HepG2 (cell line): ENCODE measurements around the gene CFI. TPM values are rescaled to one million over a fixed set of nuclear protein-coding genes. Genes with fewer than 3 reads are reported as not detected.

Experiments
- ATAC-seq: fragments of 200-7000 bp; cut with Tn5 transposase; 3 replicates; pipeline ENCODE4 v1.9.1; 2020; ENCODE audit warnings: mild to moderate bottlenecking, moderate library complexity
- BruUV-seq: library from RNA; stranded (reverse); fragments of 400-500 nt; replicated peaks from 2 replicates; lab custom pipeline; 2021; lab: Mats Ljungman, UMichigan
- CTCF ChIA-PET: fragments of 300-600 bp; formaldehyde crosslinking; extraction: SDS; loops from one replicate; lab custom pipeline; 2021; ENCODE audit warnings: low total read pairs, inconsistent platforms, low intra/inter-chr PET ratio; lab: Yijun Ruan, JAX
- POLR2A ChIA-PET: fragments of 350-600 bp; sonication (Branson Sonifier 250); formaldehyde crosslinking; loops from one replicate; lab custom pipeline; 2020; ENCODE audit warnings: antibody characterized with exemption, inconsistent platforms; lab: Yijun Ruan, JAX
- DNase-seq: peaks from one replicate; pipeline ENCODE4 v3.0.0-alpha.2; 2015; ENCODE audit warnings: low spot score
- FAIRE-seq: peaks from 3 replicates; lab custom pipeline; 2011; peaks lifted over from hg19 to GRCh38; lab: Jason Lieb, UNC
- H2AFZ ChIP-seq: one replicate; pipeline ENCODE4 v1.6.1; 2011; ENCODE audit warnings: low read length, inconsistent platforms
- H3K27ac ChIP-seq: fragments of 300-600 bp; 3 replicates; pipeline ENCODE4 v1.8.0; 2011; ENCODE audit warnings: mixed run types, mild to moderate bottlenecking, mixed read lengths, low read length, inconsistent platforms; ENCODE audit not compliant: insufficient read depth; ENCODE audit errors: extremely low read length
- H3K27me3 ChIP-seq, 2 experiments: fragments of 200-600 bp in 1 of 2; 2 replicates in 1 of 2; 3 replicates in 1 of 2; pipeline versions ENCODE4 v1.6.0 to v1.8.0; 2011; ENCODE audit warnings: low read length in 2 of 2, mild to moderate bottlenecking in 2 of 2, moderate library complexity in 2 of 2, inconsistent platforms in 1 of 2; ENCODE audit not compliant: insufficient read depth in 2 of 2, control insufficient read depth in 1 of 2
- H3K36me3 ChIP-seq, 2 experiments: fragments of 200-600 bp in 1 of 2; replicated peaks in 1 of 2; 2 replicates in 1 of 2; 3 replicates in 1 of 2; pipeline versions ENCODE4 v1.5.1 to v1.8.0; 2011; ENCODE audit warnings: low read length in 2 of 2, inconsistent platforms in 1 of 2; ENCODE audit not compliant: insufficient read depth in 2 of 2, control insufficient read depth in 1 of 2
- H3K4me1 ChIP-seq: 2 replicates; pipeline ENCODE4 v1.5.1; 2012; ENCODE audit warnings: low read length, inconsistent platforms; ENCODE audit not compliant: insufficient read depth
- H3K4me2 ChIP-seq: 2 replicates; pipeline ENCODE4 v1.6.0; 2011; ENCODE audit warnings: low read depth, low read length, inconsistent platforms
- H3K4me3 ChIP-seq, 3 experiments: fragments of 200-600 bp in 1 of 3; sonication (generic), shearing (Covaris generic) in 1 of 3; replicated peaks in 1 of 3; 2 replicates each; pipeline ENCODE4 v1.5.1; 2011 to 2016; ENCODE audit warnings: low read length in 3 of 3, inconsistent platforms in 2 of 3, low read depth in 2 of 3, mild to moderate bottlenecking in 2 of 3, control low read depth in 1 of 3, mixed read lengths in 1 of 3; ENCODE audit not compliant: insufficient read depth in 1 of 3
- H3K79me2 ChIP-seq: one replicate; pipeline ENCODE4 v1.6.1; 2011; ENCODE audit warnings: low read length, inconsistent platforms; ENCODE audit not compliant: insufficient read depth
- H3K9ac ChIP-seq: 2 replicates; pipeline ENCODE4 v1.6.0; 2011; ENCODE audit warnings: mild to moderate bottlenecking, low read depth, low read length, inconsistent platforms; ENCODE audit not compliant: insufficient read depth
- H3K9me3 ChIP-seq: 2 replicates; pipeline ENCODE4 v1.5.1; 2012; ENCODE audit warnings: mild to moderate bottlenecking, low read length
- H4K20me1 ChIP-seq: 2 replicates; pipeline ENCODE4 v1.6.0; 2011; ENCODE audit warnings: inconsistent platforms, mild to moderate bottlenecking, low read length, moderate library complexity; ENCODE audit not compliant: insufficient read depth
- RXRB ChIP-seq: IDR thresholded peaks from 2 replicates; pipeline ENCODE4 v1.6.1; 2016; ENCODE audit warnings: borderline replicate concordance, missing genetic modification reagents, missing compliant biosample characterization
- SIX1 ChIP-seq: sonication (generic); formaldehyde crosslinking; IDR thresholded peaks from 2 replicates; pipeline ENCODE4 v1.4.0; 2020; ENCODE audit warnings: missing genetic modification reagents, borderline replicate concordance
- SRSF9 ChIP-seq: fragments of 200-400 bp; formaldehyde crosslinking; IDR thresholded peaks from 2 replicates; pipeline ENCODE4 v1.6.1; 2018; ENCODE audit warnings: borderline replicate concordance, mild to moderate bottlenecking, low read depth, low read length; ENCODE audit not compliant: insufficient read depth, poor library complexity, severe bottlenecking
- ZFX ChIP-seq: sonication (generic); formaldehyde crosslinking; IDR thresholded peaks from 2 replicates; pipeline ENCODE4 v1.4.0; 2020; ENCODE audit warnings: mild to moderate bottlenecking, low read depth, missing genetic modification reagents, moderate library complexity
- ZFY ChIP-seq: sonication (generic); formaldehyde crosslinking; IDR thresholded peaks from 2 replicates; pipeline ENCODE4 v1.4.0; 2020; ENCODE audit warnings: missing genetic modification reagents
- ZNF180 ChIP-seq: sonication (generic); formaldehyde crosslinking; IDR thresholded peaks from 2 replicates; pipeline ENCODE4 v1.4.0; 2020; ENCODE audit warnings: low read depth, missing genetic modification reagents, borderline replicate concordance
- ZNF589 ChIP-seq: sonication (generic); formaldehyde crosslinking; conservative IDR thresholded peaks from 2 replicates; pipeline ENCODE4 v1.8.0; 2022; ENCODE audit warnings: mild to moderate bottlenecking, moderate library complexity, missing genetic modification reagents
- WGBS: methylation state at CpG from one replicate; pipeline ENCODE4 v1.1.6; 2017; ENCODE audit warnings: low lambda C conversion rate; 5-methylcytosine and 5-hydroxymethylcytosine counted together
- in situ Hi-C: cut with HindIII; loops from 2 replicates; pipeline ENCODE4 v1.10.0; 2017; ENCODE audit warnings: low pct_unique_long_range_greater_than_20kb; ENCODE audit not compliant: extremely low pct_ligation_motif_present
- intact Hi-C: fragments of 100-400 bp; cut with micrococcal nuclease; formaldehyde crosslinking; loops from one replicate; pipeline ENCODE4 v1.10.0; 2022; ENCODE audit not compliant: unreplicated experiment
- polyA plus RNA-seq, 8 experiments: library from polyadenylated mRNA; depleted of rRNA in 3 of 8; stranded (reverse) in 7 of 8; unstranded in 1 of 8; fragments of >200 nt; fragmentation: Illumina TruSeq in 4 of 8; extraction: Trizol in 4 of 8; gene quantifications; 2 replicates each; pipeline versions ENCODE4 v1.2.1 to v1.2.3, GENCODE V29; 2011 to 2016; ENCODE audit warnings: low read depth in 4 of 8, missing spikeins in 1 of 8, mixed read lengths in 1 of 8; ENCODE audit not compliant: insufficient read depth in 1 of 8
- total RNA-seq, 5 experiments: library from RNA; depleted of rRNA; stranded (reverse); fragments of >200 nt; fragmentation: Illumina TruSeq; extraction: Trizol; gene quantifications; 2 replicates each; pipeline ENCODE4 v1.2.3, GENCODE V29; 2016; ENCODE audit warnings: low read depth in 1 of 5

Gene CFI
- total and polyA plus RNA-seq, 2 of the 13 experiments (the other 11 are each of a cell fraction or from before 2014, with no cell fraction given), result 284 to 337 TPM

- intact Hi-C loops (loop anchor here (5.0 to 10.0 kb wide), 3 partner anchors 39 to 369 kb away; partner anchors contain the start of genes MCUB and SEC24B), in situ Hi-C loops (loop anchor here (5.0 to 25.0 kb wide), 2 partner anchors 239 to 369 kb away; partner anchors contain the start of genes MCUB and SEC24B)
- no peak for ATAC-seq
- TF ChIP-seq ZNF180 (CRISPR knock-in tag) (no peak), RXRB (CRISPR knock-in tag) (no peak), ZFX (CRISPR knock-in tag) (peak; percentile 45; the same call in 1 of the 2 replicates), SRSF9 (no peak), ZNF589 (CRISPR knock-in tag) (no peak), SIX1 (CRISPR knock-in tag) (no peak), ZFY (CRISPR knock-in tag) (peak; percentile 39; the same call in 1 of the 2 replicates)
- Histone ChIP-seq H3K4me1 (peaks cover 75% of the 10 kb centered on the region), H3K27me3 (no peaks in the 10 kb centered on the region), H2AFZ (no peak overlapping the region), H3K9ac (peak overlapping the region; percentile 76), H3K27ac (peak overlapping the region; percentile 79), H3K4me2 (peak overlapping the region; percentile 65), H4K20me1 (no peaks in the 10 kb centered on the region; the same call in 1 of the 2 replicates), H3K4me3 (peak overlapping the region; percentile 68 to 89 (median 80); a peak in 5 of 6 replicates), H3K9me3 (peaks cover 12% of the 10 kb centered on the region), H3K36me3 (peaks cover 3 to 10% of the 10 kb centered on the region in 2 experiments; a peak in 4 of 5 replicates), H3K79me2 (peaks cover 53% of the 10 kb centered on the region)
- CTCF ChIA-PET, result no interaction called here
- WGBS, result under 1% methylated on average over 4 of the region's 4 CpGs
- no peak for DNase-seq
- FAIRE-seq, result no peak
- BruUV-seq, result TSS peak; percentile 74
- POLR2A ChIA-PET, result interaction anchor here (1.1 to 1.9 kb wide), 4 partner anchors 14 to 368 kb away, joined by 4 to 13 read pairs (median 6); partner anchors contain the start of genes GAR1, PLA2G12A and SEC24B
Observed at GRCh38 chr4:109801099-109801789, 555 bp downstream of the CFI start.
